Dermis blood vessel endothelial cell (primary cell): ENCODE data around the gene NUBP1. TPM values are rescaled to one million over a fixed set of nuclear protein-coding genes. Genes with fewer than 3 reads are reported as not detected.

Experiments used
- DNase-seq: peaks from one replicate; pipeline ENCODE4 v3.0.0; 2010
- total RNA-seq: library from RNA; depleted of rRNA; stranded (reverse); fragments of >200 nt; gene quantifications from 2 replicates; pipeline ENCODE4 v1.2.3, GENCODE V29; 2014

The NUBP1 gene
- total RNA-seq, 1 donor from 2014 or later, result 42.4 TPM

DNA sequence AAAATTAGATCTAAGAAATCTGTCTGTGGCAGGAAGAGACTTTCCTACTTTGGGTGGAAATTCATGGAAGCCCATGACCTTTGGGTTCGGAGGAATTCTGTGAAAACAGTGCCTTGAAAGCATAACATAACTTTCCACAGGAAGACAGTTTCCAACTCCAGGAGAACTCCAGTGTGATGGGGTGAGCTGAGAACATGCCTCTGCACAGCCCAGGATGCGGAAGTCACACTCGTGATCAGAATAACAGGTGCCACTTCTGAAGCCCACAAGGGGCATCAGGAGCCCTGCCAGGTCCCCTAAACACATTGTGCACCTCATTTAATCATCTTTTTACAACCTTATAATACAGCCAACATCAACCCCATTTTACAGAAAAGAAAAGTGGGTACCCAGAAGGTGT lies 65.2 kb downstream of the NUBP1 start:
- no peak for DNase-seq

GRCh38 chr16:10809706-10810105 lies 66.1 kb downstream of the NUBP1 start:
- no peak for DNase-seq

GRCh38 chr16:10812312-10813098 lies 68.9 kb downstream of the NUBP1 start:
- DNase-seq, result no peak

GRCh38 chr16:10813099-10813455 lies 69.4 kb downstream of the NUBP1 start:
- DNase-seq, result no peak

DNA sequence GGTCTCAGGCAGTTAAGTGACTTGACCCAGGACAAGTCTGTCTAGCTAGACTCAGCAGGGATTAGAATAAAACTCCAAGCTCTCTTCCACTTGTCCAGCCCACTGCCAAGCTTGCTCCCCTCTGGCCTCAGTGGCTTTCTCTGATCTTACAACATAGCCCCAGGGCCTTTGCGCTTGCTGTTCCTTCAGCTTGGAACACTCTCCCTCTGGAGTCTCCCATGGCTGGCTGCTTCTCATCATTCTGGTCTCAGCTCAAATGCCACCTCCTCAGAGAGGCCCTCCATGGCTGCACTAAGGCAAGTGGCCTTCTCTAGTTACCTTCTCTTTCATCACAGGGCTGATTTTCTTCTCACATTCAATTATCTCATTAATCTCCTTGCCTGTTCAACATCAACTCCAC lies 73.9 kb downstream of the NUBP1 start:
- no peak for DNase-seq

DNA sequence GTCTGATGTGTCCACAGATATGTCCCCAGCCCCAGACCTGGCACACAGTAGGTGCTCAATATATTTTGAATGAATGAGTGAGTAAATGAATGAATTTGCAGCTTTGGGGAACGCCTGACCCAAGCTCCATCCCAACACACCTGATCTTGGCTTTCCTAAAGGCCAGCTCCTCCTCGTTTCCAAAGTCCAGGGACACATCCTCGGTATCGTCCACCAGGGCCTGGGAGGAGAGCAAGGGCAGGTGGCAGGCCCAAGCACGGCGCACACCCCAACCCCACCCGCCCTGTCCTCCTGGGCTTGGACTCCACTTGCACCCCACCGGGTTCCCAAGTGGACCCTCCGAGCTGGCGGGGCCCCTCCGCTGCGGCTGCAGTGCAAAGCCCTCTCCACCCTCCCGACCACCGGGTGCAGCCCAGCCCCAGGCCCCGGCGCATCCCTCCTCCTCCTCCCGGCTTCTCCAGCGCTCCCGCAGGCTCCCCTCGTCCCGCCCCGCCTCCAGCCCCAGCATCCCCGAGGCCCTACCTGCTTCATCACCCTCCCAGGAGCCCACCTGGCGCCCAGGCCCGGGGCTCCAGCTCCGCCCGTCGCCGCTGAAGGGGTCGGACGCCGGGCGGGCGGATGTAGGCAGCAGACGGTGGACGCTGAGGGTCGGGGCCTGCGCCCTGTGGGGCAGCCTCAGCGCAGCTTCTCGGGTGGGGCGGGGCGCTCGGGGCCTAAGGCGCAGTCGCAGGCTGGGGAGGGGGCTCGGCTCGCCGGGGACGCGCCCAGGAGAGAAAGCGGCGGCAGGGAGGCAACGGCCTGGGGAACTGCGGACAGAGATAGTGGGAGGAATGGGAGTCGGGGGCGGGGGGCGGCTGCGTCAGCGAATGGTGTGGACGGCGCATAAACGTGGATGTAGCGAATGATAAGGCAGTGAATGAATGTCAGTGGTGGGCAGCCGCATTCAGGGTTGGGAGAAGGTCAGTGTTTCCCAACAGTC lies 74.6 kb downstream of the NUBP1 start, which contains the start of gene TVP23A:
TSS of gene TVP23A (minus strand) at position 832 of the 979 bp plus-strand sequence. CDS start at position 531, 301 bp downstream.
- no peak for DNase-seq

Other genes starting within 250 kb of the NUBP1 start
- gene EMP2, start 163.2 kb upstream of the NUBP1 start, total RNA-seq, result 43.7 and 67.6 TPM in 2 replicates
- not detected in 2 replicates for gene TEKT5, start 48.9 kb upstream of the NUBP1 start, total RNA-seq
- gene TVP23A, start 75.0 kb downstream of the NUBP1 start, total RNA-seq, result not detected in 2 replicates
- under 0.01 and 0.28 TPM in 2 replicates for gene CIITA, start 133.4 kb downstream of the NUBP1 start, total RNA-seq
- gene DEXI, start 198.6 kb downstream of the NUBP1 start, total RNA-seq, result 42.8 and 65.3 TPM in 2 replicates
- gene CLEC16A, start 200.7 kb downstream of the NUBP1 start, total RNA-seq, result 22.1 and 22.8 TPM in 2 replicates